GM19023 (cell line): ENCODE results near the gene PGM2L1.
"Not testable (repeated sequence)": the region's sequence is repeated elsewhere in the genome, so short reads cannot be mapped to it uniquely, and the experiment has no call there.

Source experiments
- ATAC-seq: cut with Tn5 transposase; IDR thresholded peaks from one replicate; pipeline ENCODE4 v1.9.1; 2021; ENCODE audit warnings: mild to moderate bottlenecking, moderate library complexity; ENCODE audit not compliant: unreplicated experiment

The PGM2L1 gene

DNA sequence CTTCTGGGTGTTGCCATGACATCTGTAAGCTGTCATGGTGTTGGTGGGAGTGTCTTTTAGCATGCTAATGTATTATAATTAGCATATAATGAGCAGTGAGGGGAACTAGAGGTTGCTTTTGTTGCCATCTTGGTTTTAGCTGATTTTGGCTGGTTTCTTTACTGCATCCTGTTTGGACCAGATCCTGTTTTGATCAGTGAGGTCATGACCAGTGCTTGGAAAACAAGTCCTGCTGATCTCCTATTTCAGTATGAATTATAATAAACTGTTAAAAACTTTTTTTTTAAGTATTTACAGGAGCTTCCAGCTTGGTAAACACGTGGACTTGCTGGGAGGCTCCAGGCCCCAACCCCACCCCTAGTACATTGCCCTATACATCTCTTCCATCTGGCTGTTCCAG is 56.3 kb downstream of the PGM2L1 start:
- ATAC-seq = no peak

DNA sequence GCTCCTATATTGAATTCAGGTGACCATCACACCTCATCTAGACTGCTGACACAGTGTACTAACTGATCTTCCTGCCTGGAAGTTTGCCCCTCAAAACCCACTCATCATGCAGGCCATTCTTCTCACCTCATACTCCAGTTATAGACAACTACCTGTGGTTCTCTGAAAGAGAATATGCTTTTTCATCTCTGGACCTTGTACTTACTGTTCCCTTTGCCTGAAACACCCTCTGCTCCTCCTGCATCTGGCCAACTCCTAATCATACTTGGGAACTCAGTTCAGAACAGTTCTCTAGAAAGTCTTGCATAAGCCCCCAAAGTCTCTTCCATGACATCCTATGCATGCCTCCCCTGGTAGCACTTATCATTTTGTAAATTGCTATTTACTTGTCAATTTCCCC is 58.6 kb downstream of the PGM2L1 start:
- no peak for ATAC-seq

DNA sequence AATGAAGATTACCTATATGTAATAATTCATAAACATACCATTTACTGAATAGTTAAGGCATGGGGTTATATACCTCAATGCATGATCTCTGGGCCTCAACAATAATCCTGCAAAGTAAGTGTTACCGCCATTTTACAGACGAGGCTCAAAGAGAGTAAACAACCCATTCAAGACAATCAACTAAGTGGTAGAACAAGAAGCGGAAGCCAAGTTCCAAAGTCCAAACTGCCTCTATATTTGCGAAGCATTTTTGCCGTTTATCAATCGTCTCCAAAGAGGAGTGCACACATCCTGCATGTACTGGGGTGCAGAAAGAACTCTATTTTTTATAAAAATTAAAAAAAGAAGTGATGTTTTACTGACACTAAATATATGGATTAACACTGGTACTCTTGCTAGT is 59.3 kb downstream of the PGM2L1 start:
- ATAC-seq = no peak

DNA sequence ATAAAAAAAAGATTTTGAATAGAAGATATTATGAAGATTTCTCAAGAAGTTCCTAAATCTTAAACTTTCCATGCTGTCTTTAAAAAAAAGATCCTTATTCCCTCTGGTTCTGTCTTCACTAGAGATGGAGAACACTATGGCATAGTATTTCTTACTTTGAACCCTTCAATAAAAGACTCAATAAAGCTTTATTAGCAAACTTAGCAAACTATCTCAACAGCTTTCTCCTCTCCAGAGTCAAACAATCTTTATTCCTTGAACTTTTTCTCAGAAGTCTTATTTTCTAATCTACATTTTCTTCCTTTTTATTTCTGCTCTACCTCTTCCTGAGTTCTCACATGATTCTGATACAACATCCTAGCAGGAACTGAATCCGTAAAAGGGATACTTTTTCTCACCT is 65.0 kb downstream of the PGM2L1 start:
- ATAC-seq = no peak

DNA sequence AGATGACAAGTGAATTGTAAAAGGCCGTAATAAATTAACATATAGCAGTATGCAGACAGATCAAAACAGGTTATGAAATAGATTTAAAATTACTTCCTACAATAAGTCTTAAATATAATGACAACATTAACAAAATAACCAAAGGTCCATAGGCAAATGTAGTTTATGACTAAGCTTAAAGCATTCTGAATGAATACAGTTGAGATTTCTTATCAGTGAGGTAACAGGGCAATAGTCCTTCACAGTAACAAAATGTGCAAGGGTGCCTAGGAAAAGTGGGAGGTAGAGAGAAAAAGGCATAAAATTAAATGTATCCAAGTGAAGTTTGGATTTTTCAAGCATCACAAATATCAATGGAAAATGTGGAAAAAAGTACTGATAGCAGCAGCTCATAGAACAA is 65.9 kb downstream of the PGM2L1 start:
- ATAC-seq = no peak

DNA sequence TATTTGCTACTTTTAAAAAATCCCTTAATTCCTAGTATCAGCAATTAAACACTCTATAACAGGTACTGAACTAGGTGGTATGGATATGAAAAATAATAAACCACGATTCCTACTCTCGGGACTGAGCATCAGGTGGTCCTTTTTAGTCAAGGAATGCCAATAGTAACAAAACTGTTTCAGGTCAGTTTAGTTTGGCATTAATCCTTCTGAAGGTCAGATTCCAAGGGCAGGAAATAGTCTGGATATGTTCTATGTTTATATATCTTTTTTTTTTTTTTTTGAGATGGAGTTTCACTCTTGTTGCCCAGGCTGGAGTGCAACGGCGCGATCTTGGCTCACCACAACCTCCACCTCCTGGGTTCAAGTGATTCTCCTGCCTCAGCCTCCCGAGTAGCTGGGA is 67.2 kb downstream of the PGM2L1 start:
- not testable (repeated sequence) for ATAC-seq

DNA sequence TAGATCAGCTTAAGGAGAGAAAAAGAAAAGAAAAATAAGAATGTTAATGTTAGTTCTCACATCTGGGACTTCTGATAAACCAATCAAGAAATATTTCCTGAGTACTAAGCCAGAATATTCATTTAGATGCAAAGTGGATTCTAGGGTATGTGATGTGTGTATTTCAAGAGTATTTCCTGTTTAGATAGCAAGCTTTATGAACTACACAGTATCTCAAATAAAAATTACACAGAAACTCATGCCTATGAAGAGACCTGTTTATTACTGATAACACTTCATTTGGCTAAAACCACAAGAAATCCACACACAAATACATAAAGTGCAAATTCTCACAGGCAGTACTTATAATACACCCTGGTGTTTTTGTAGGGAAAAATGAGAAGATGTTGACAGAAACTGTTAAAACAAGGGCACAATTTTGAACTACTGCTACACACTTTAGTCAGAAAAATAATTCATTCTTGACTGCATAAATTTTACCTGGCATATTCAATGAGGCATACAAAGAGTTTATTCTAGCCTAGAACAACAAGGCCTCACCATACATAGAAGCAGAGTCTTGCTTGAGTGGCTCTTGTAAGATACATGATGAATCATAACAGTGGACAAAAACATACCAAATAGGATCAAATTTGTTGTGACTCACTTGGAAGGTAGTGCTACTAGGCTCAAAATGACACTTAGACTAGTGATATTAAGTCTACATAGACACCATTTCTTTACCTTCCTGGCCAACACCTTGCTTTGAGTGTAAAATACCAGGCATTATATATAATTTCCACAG is 68.0 kb downstream of the PGM2L1 start:
- ATAC-seq = no peak

DNA sequence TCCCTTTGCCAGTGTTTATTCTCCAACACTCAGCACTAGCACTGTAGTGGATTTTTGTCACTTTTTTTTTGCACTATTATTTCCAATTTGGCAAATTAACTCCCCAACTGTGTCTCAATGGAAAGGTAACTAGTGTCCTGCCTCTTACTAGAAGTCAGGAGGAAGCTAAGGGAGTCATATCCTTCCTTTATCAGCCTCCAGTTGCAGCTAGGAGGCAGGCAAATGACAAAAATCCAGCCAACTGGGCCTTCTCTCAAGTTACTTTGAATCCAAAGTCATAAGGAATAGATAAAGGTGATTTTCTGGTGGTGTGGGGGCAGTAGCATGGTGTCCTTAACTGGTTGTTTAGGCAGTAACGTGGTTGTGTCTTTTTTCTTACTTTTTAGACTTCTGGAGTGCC is 71.2 kb downstream of the PGM2L1 start:
- no peak for ATAC-seq

DNA sequence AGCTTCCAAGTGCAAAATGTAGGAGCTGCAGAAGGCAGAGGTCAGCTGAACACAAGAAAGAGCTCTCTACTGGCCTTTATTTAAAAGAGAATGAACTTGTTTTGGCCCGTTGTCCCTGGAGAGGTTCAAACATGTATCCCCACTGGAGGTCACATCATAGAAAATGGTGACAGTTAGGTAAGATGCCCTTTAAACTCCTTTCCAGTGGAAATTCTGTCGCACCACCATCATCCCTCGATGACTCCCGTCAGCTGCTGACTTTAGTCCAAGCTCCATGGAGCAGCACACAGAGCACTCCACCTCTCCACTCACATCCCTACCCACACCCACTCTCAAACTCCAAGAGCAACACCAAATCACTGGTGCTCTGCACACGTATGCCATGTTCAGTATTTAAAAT is 71.6 kb downstream of the PGM2L1 start:
- ATAC-seq = no peak

DNA sequence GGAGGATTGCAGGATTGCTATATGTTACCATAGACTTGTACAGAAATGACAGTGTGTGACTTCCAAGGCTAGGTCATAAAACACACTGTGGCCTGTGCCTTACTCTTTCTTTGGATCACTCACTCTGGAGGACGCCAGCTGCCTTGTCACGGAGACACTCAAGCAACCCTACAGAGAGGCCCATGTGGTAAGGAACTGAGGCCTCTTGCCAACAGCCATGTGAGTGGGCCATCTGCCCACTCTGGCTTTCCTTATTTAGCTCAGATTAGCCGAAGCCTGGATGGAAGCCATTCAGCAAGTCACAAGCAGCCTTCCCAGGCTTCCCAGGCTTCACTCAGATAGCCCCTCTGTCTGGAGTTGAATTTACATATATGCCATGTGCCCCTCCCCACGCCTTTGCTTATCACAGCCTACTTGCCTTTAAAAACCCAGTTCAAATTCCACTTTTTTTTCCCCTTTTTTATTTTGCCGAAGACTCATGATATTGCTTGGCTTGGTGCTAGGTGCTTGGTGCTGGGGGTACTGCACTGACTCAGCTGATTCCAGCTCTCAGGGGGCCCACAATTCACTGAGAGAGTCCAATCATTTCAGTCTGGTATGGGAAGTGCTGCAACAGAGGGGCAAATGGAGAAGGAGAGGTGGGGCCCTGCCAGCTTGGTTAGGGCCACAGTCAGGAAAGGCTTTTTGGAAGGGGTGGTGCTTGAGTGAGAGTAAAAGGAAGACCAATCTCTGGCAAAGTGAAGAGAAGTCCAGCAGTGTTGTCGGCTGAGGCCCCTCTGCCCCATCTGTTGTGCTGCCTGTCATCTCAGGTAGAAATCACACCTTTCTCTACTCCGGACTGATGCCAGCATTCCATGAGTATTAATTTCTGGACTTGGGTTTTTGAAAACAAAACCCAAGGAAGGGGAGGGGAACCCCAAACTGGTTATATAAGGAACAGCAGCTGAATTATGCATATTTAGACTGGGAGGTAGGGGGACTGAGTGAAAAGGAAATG is 72.3 kb downstream of the PGM2L1 start:
- ATAC-seq = no peak

DNA sequence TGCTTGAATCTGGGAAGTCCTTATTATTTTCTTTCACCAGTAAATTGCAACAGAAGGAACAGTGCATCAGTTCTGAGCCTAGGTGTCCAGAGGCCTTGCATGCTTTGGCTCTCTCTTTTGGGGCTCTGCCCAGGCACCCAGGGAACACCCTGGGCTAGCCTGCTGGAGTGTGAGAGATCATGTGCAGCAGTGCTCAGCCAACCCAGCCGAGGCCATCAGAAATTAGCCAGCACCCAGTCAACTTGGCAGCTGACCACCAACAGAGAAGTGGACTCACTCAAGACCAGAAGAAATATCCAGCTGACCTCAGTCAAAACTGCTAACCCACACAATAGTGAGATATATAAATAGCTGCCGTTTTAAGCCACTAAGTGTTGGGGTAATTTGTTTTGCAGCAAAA is 75.6 kb downstream of the PGM2L1 start:
- no peak for ATAC-seq

DNA sequence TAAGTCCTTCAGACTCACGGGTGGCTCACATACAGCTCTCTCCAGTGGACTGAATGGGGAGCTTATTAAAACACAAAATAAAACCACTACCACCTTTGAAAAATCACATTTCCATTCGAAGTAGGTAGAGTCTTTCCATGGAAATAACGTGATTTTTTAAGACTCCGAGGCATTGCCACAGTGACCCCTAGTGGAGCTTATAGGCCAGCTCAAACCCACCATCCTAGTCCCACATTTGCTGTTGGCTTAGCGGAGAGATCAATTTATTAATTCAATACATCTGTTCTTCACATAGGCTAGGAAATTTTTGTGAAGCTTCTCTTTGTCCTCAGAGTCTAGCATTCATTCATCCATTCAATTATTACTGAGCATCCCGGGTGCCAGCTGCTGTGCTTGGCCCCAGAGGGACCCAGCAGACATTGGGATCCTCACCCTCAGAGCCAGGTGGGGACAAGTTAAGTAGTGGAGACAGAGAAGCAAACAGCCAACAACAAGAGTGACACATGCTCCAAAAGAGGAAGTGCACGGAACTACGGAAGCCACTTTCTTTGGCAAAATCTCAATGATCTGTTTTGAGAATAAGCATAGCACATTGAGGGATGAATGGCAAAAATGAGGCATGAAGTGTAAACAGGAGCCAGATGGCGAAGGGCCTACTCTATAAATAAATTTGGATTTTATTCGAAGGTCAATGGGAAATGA is 76.6 kb downstream of the PGM2L1 start:
- no peak for ATAC-seq

DNA sequence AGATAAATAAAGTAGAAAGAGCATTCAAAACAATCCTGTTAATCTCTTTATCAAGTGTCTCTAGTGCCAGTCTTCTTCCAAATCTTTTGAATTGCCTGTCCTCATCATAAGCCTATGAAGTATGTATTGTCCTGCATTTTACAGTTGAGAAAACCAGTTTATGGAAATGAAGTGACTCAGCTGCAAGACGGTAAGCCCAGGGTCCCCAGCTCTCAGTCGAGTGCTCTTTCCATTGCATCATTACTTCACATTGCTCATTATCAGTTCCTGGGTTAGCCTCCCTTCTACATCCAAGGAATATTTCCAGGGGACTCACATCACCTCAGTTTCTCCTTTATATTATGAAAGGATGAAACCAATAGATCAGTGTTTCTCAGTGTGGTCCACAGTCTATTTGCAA is 77.7 kb downstream of the PGM2L1 start:
- no peak for ATAC-seq

DNA sequence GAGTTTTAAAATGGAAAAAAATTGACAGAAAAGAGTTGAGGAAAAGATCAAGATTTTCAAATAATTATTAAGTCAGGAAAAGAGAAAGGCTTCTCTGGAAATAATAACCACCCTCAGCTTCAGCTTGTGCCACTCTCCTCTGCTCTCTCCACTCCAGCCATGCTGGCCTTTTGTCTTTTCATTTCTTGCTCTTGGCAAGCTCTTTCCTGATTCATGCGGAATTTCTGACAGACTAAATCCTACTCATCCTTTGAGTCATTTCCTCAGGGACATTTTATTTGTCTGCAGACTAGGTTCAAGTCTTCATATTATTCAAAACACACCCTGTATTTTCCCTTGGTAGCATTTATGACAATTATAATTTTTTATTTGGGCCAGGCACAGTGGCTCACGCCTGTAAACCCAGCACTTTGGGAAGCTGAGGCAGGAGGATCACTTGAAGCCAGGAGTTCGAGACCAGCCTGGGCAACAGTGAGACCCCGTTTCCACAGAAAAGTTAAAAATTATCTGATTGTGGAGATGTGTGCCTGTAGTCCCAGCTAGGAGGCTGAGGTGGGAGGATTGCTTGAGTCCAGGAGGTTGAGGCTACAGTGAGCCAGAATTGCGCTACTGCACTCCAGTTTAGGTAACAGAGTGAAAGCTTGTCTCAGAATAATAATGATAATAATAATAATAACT is 79.0 kb downstream of the PGM2L1 start:
- no peak for ATAC-seq

DNA sequence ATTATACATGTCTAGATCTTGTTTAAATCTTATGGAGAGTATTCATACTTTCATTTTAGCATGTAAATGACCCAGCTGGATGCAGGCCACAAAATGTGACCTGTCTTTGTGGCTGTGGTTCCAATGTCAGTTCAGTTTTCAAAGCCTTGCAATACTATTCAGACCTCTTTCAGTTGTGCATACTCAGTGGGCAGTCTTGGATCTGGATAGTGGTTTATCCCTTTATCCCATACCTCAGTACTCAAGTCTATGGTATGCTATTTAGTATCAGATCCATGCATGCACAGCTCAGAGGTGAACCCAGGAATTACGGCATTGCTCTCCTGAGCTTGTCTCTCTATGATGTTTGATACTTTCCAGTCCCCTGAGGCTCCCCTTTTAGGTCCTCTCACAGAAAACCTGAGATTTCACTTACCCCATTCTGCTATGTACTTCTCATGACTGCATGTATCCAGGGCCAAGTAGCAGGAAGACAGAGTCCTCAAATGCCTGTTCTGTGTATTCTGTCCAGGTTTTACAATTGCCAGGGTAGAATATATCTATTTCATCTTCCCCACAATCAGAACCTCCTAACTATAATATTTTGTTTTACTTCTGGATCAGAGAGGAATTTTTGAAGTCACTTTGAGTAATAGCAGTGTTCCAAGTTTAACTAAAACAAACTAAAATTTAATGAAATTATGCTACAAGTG is 79.8 kb downstream of the PGM2L1 start:
- no peak for ATAC-seq

DNA sequence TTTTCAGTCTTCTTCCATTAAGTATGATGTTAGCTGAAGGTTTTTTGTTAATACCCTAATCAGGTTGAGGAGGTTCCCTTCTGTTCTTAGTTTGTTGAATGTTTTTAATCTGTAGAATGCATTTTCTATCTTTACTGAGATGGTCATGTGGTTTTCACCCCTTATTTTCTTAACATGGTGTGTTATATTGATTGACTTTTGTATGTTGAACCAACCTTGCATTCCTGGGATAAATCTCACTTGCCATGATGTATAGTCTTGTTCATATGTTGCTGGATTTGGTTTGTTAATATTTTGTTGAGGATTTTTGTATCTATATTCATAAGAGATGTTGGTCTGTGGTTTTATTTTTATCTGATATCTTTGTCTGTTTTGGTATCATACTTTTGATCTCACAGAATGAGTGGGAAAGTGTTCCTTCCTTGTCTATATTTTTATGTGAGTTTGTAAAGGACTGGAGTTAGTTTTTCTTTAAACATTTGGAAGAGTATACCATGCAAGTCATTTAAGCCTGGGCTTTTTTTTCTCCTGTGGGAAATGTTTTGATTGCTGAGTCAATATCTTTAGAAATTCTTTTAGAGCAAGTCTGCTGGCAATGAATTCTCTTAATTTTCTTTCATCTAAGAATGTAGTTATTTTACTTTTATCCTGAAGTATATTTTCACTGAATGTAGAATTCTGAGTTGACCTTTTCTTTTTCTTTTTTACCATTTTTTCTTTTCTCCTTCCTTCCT is 81.3 kb downstream of the PGM2L1 start:
- ATAC-seq = no peak

DNA sequence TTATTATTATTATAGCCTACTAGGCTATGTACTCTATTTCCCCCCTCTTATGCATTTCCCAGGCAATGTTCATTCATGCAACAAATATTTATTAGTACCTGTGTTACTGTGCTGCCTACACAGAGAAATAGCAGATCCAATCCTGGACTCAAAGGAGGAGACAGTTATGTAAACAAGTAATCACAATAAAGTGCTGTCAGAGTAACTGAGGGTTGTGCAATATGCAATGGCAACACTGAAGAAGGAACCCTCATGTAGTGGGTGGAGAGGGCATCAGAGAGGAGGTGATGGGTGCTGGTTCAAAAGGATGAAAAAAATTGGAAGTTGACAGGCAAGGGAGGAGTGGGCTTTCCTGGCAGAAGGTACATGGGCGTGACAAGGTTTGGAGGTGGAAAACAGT is 85.9 kb downstream of the PGM2L1 start:
- ATAC-seq = no peak

DNA sequence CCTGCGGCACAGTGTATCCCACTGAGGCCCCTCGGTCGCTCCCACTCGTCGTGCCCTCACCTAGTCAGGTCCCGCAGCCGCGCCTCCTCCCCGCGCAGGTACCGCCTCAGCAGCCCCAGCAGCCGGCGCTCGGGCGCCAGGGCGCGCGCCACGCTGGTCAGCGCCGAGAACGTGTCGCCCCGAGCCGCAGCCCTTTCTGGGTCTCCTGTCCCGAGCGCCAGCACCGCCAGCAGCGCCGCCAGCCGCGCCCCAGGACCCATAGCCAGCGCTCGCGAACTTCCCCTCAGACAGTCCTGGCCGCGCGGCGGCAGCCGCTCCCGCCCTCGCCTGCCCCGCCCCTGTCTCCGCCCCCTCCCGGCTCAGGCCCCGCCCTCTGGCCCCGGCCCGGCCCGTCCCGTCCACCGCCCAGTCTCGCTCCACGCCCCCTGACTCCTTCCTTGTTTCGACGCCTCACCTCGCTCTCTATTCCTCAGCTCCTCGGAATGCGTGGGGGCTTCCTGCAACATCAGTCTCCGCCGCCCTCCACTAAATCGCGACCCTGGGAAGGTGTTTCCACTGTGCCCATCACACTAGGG is 86.8 kb downstream of the PGM2L1 start, which contains the start of gene P4HA3:
P4HA3 (minus strand) TSS at position 289 of the 575 bp plus-strand sequence; CDS start at position 260, 29 bp downstream.
- no peak for ATAC-seq

DNA sequence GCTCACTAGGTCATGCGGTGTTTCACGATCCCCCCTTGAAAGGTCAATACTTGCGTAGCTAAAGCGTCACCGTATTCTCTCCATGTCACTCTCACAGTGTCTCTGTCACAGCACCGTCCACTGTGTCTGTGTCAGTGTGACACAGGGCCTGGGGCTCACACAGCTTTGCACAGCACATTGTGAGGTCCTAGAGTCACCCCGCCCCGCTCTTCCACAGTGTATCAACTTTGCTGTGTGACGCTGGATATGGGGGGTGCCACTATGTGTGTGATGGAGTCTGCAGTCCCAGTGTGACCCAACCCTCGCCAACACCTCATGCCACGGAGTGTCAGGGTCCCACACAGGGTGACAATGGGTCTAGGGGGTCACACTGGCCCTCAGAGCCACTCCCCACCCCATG is 87.4 kb downstream of the PGM2L1 start:
- no peak for ATAC-seq
